GM18499 (cell line): ENCODE results near the gene FOXE1.

Experiments used
- ATAC-seq: cut with Tn5 transposase; IDR thresholded peaks from one replicate; pipeline ENCODE4 v1.9.1; 2021; ENCODE audit warnings: moderate number of reproducible peaks; ENCODE audit not compliant: insufficient read depth, unreplicated experiment

The FOXE1 gene

DNA sequence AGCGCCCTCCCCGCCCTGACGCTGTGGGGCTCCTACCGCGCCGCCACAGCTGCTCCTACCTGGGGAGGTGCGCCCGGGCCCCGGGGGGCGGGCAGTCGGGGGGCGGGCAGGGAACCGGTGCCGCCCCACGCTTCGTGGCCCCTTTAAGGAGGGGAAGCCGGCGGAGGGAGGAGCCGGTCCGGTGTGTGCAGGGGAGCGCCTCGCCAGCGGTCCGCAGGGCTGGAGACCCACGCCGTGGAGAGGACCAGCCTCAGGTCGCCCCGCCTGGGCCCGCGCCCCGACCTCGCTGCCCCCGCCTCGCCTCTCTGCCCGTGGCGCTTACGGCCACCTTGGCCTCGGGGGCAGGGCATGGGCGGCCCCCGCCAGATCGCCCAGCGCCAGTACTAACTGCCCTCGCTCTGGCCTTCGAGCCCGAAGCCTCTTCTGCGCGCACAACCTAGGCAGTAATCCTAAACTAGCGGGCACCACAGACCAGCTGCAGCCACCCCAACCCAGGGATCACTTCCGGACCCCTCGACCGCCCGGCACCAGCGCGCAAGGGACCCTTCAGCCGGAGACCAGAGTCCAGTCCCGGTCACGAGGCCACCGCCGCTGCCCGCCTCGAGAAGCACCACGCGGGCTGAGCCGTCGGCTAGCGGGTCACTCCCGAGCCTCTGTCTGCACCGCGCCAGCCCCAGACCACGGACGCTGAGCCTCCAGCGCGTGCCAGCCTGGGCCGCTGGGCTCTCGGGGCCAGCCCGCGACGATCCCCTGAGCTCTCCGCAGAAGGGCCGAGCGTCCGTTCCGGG lies at the start of gene FOXE1:
TSS of gene FOXE1 (plus strand) at position 171 of the 788 bp plus-strand sequence. CDS start 689 bp downstream, outside the sequence.
- ATAC-seq: no peak

DNA sequence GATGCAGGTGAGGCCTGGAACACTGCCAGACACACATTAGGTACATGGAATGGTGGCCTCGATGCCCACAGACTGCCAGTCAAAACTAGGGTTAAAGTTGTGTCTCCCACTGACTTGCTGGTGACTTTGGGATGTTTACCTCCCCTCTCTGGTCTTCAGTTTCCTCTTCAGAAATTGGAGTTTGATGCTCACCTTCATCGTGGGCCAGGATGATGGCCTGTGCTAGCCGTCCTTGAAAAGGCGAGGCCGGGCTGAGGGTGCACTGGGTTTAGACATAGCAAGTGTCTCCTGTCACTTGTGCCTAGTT lies 49.0 kb upstream of the FOXE1 start:
- no peak for ATAC-seq

DNA sequence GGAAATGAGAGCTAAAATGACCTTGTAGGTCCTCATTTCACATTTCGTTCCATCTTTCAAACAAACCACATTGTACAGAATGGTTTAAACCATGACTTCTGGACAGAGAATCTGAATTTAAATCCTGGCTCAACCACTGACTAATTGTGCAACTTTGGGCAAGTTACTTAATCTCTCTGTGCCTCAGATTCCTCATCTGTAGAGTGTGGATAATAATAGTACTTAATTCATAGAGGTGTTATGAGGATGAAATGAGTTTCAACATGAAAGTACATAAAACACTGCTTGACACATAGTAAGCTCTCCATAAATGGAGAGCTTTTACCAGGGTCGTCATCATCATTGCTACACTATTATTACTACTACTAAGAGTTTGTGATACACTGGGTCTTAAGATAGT lies 46.3 kb upstream of the FOXE1 start:
- no peak for ATAC-seq

DNA sequence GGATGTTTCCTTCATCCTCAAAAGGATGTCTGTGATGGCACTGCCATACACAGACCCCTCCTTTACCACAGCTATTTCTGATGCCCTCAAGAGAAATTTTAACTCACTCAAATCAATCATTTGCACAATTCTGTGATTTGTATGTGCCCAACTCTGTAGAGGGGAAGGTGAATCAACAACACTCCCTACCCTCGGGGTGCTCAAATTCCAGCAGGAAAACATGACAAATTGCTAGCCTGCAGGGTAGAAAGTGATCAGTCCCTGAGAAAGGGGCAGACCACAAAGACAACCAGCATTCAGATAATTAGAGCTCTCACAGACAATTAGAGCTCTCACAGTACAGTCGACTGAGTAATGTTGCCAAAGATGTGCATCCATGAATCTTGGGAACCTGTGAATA lies 45.3 kb upstream of the FOXE1 start:
- ATAC-seq: no peak

DNA sequence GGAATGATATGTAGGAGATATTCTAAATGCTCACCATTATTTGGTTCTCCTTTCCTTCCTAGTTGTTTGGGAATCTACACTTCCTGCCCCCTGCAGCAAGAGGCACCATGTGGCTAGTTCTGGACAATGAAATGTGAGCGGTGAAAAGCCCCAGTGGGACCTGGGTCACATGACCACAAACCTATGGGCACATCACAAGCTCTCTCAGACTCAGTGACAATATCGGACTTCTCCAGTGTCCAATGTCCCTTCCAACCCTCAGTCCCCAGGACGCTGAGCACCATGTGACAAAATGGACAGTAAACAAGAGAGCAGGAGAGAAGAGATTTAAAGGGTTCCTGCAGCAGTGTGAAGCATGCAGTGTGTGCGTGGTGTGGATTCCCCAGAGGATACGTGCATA lies 44.6 kb upstream of the FOXE1 start:
- ATAC-seq: no peak

DNA sequence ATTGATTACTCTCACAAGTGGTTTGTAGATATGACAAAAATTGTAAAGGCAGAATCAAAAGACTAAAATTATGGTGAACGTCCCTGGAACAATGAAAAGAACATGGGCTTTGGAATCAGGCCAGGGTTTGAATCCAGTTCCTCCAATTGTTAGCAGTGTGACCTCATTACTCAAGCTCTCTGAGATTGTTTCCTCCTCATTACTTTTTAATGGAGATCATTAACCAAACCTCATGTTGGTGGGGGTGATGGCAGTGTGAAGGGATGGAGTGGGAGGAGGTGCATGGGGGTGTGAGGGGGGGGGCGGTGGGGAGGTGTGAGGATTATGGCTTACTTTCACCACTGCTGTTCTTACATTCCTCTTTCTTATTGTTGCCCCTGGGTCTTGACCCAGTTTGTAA lies 44.1 kb upstream of the FOXE1 start:
- no peak for ATAC-seq

DNA sequence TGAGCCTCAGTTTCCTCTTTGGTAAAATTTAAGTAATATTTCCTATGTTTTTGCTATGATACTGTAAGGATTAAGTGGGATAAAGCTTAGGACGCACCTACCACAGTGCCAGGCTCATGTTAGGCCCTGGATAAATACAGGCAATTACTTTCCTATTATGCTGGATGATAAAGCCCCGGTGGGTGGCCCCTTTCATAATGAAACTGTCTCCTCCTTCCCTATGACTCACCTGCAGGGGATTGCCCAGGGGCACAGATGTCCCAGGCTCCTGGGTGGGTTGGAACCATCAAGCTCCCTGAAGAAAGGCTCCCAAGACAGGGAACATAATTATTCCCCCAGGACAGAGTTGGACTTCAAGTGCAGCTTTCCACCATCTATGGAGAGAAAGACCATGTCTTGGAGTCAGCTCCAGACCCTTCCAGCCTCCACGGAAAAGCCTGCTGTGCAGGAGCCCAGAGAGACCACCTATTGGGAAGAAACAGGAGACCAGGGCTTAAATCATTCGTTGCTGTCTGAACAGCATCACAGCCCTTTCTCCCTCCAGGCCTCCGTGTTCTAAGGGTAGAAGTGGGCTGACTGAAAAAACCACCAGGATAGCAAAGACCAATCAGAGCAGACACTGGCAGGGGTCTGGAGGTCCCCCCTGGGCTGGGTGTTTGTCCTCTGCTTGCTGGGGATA lies 43.2 kb upstream of the FOXE1 start:
- no peak for ATAC-seq

DNA sequence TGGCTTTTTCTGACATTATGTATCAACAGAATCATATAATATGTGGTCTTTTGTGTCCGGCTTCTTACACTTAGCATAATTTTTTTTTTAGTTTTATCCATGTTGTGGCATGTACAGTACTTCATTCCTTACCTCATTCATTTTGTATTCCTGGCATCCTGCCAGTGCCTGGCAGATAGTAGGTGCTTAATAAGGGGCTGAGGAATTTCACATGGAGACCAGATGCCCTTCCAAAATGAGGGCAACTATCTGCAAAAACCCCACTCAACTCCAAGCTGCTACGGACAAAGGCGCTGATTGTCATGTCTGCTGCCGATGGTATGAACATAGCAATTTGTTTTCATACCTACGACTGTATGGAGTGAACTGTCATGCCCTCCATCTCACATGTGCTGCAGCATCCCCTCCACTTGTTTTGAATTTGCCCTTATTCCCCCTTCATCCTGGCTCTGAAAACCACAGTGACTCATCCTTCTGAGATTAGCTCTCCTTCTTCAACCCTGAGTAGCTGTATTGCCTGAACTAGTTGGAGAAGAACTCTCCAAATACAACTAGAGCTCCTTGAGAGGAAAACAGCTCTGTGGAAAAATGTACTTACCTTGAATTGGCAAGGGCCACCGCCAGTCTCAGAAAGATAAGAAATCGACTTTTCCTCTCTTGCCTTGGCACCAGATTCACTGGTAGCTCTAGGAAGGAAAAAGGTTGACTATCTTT lies 41.3 kb upstream of the FOXE1 start:
- no peak for ATAC-seq

DNA sequence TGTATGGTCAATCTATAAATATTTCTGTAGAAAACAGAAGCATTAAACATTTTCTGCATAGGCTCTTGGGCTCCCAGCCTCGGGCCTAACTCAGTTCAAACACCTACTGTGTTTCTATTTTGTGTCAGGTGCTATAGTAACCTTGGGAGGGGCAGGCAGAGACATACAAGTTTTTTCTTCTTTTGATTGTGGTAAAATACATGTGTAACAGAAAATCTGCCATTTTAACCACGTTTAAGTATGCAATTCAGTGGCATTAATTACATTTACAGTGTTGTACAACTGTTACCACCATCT lies 40.8 kb upstream of the FOXE1 start:
- ATAC-seq: no peak

DNA sequence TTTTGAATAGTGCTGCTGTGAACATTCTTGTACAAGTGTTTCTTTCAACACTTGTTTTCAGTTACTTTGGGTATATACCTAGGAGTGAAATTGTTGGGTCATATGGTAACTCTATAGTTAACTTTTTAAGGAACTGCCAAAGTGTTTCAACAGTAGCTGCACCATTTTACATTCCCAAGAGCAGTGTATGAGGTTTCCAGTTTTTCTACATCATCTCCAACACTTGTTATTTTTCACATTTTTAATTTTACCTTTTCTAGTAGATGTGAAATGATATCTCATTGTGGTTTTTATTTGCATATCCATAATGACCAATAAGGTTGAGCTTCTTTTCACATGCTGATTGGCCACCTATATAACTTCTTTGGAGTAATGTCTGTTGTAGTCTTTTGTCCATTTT lies 40.0 kb upstream of the FOXE1 start:
- ATAC-seq: no peak

DNA sequence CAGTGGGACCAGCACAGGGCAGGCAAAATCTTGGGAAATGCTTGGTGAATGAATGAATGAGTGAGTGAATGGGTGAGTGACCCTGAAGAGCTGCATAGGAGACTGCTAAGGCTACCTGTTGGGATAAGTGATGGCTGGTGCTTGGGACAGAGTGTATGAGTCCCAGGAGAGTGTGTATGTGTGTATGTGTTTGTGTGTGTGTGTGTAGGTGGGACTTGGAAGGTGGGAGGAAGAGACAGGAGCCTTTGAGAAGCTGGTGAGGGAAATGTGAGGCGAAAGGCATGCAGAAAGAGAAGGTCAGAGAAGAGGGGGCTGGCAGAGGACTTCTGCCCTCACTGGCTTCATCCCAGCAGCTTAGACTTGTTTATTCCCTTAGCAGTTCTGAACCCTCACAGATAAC lies 33.3 kb upstream of the FOXE1 start:
- no peak for ATAC-seq

DNA sequence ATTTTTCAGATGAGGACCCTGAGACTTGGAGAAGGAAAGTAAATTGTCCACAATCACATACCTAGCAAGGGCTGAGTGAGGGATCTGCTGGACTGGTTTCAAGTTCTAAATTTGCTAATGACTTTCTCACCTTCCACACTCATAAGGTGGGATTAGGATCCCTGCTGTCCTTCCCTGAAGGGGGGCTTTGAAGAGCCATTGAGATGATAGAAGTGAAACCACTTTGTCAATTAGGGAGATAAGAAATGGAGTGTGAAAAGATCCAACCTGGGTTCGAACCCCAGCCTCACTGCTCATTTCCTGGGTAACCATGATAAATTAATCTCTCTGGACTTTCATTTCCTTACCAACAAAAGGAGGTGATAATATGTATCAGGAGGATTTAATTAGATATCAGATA lies 32.7 kb upstream of the FOXE1 start:
- ATAC-seq: no peak

DNA sequence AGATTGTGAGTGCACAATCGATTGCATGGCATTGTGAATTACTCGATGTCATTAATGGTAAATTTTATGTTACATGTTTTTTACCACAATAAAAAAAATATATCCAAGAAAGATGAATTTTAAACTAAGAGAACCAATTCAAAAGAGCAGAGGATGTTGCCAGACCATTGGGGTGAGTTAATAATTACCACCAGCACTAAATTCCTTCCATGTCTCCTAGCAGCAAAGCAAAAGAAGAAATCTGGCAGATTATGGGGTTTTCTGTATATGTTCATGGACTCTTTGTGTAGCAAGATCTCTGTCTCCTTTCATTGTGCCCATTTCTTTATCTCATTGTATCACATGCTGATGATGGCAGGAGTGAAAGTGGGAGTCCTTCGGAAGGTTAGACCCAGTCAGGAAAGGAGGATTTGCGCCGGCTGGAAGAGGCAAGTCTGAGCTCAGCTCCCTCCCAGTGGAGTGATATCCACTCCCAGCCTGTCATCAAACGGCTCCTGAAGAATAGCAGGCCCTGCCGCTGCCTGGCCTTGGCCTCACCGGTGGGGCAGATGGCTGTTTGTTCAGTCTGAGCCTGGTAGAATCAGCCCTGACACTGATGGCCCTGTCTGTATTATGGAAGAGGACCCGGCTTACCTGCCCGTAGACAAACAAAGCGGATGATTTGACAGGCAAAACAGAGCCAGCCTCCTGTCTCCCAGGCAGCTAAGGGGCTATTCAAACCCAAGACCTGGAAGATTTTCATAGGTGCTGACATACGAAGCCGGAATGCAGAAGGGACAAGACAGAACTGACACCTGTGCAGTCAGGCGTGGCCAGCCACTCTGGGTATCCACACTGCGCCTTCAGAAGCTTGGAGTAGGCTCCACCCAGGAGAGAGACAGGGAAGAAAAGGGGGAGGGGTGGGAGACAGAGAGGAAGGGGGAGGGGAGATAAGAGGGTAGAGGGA lies 21.9 kb upstream of the FOXE1 start:
- ATAC-seq: no peak

DNA sequence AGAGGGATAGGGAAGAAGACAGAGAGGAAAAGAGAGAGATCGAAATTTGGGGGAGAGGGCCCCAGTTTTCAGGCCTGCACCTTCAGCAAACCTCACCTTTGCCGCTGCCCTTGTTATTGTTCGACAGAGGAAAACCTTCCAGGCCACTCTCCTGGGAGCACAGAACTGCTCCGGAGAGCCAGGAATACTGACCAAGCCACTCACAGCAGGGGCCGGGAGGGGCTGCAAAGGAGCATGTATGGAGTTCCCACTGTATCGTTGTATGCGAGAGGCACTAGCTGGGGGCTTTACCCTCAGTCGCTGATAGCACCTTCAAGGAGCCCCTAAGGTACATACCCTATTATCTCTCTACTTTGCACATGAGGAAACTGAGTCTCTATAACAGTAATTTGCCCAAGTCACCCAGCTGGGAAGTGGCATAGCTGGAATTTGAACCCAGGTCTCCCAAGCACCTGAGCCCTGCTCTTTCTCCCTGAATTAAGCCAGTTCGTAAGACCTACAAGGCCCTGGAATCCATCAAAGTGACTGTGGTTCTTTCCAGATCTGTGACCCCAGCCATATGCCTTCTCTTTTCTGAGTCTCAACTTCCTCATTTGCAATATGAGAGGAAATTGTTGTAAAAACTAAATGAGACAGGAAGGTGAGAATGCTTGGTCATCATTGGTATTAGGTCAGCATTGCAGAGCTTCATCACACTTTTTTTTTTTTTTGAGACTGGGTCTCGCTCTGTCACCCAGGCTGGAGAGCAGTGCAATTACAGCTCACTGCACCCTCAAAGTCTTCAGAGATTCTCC lies 21.0 kb upstream of the FOXE1 start:
- ATAC-seq: no peak

DNA sequence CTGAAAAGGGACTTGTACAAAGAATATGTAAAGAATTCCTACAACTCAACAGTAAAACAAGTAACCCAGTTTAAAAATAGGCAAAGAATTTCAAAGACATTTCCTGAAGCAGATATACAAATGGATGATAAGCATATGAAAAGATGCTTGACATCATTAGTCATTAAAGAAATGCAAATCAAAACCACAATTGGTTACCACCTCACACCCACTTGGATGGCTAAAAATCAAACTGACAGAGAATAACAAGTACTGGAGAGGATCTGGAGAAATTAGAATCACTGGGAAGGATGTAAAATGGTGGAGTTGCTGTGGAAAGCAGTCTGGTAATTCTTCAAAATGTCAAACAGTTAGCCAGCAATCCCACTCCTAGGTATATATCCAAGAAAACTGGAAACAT lies 12.5 kb upstream of the FOXE1 start:
- ATAC-seq: no peak

DNA sequence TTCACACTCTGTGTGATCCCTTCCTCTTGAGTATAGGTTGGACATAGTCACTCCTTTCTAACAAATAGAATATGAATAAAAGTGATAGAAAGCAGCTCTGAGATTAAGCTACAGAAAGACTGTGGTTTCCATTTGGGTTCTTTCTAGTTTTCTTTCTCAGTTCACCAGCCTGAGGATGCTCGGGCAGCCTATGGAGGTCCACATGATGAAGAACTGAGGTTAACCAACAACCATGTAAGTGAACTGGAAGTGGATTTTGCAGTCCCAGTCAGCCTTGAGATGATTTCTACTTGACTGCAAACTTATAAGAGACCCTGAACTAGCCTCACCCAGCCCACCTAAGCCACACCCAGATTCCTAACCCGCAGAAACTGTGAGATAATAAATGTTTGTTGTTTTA lies 10.1 kb upstream of the FOXE1 start:
- no peak for ATAC-seq

DNA sequence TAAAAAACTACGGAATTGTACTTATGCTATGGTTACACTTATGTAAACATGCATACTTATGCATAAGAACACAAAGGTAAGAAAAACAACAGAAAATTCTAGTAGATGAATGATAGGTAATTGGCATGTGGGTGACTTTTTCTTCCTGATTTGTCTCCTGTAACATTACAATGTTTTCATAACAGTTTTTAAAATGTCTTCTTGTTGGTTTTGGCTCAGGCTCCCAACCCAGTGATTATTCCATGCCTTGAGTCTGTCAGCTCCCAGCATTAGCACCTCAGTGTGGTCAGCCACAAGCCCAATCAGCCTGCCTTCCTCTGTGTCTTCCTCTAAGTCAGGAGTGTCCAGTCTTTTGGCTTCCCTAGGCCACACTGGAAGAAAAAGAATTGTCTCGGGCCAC lies 7.9 kb upstream of the FOXE1 start:
- ATAC-seq: no peak

DNA sequence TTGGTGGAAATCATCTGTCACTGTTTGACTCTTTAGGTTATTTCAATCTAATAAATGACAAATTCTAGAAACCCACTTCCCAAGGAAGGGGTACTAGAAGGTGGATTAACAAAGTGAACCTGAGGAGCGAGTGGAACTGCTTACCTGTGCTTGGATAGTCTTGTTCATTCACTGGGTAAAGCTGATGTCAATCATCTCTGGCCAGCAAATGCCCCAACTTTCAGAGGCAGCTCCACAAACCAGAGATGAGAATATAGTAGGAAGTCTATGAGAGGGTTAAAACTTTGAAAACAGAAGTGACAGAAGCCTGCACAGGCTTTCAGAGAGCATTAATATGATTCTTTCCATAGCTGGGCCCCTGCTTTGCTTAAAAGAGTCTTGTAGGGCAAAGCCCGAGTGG lies 7.3 kb upstream of the FOXE1 start:
- no peak for ATAC-seq

DNA sequence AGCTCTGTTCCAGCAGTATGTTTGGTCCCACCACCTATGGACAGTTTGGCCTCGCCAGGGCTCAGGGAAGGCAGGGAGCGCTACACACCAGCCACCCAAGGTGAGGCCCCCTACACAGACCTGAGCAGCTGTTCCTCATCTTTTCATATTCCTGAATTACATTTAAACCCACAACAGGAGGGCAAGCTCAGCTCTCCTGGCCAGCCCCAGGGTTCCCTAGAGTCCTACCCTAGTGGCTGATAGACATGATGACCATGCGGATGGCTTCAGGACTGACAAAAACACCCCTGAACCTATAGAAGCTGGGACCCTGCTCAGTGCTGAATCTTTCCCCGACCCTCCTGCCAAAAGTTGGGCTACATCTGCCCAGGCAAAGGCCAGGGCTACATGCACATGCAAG lies 6.7 kb upstream of the FOXE1 start:
- ATAC-seq: no peak
